Stimulated activated CD8-positive, alpha-beta memory T cell treated with anti-CD3 and anti-CD28 coated beads, Interleukin-15, amount 100 ng/mL, for 1 hour (primary cell): ENCODE results near the gene UBL5.
"Not testable (repeated sequence)": the region's sequence is repeated elsewhere in the genome, so short reads cannot be mapped to it uniquely, and the experiment has no call there.

ENCODE experiments used
- DNase-seq: peaks from one replicate; pipeline ENCODE4 v3.0.0-alpha.2; 2020; ENCODE audit warnings: low read depth

UBL5 gene

DNA sequence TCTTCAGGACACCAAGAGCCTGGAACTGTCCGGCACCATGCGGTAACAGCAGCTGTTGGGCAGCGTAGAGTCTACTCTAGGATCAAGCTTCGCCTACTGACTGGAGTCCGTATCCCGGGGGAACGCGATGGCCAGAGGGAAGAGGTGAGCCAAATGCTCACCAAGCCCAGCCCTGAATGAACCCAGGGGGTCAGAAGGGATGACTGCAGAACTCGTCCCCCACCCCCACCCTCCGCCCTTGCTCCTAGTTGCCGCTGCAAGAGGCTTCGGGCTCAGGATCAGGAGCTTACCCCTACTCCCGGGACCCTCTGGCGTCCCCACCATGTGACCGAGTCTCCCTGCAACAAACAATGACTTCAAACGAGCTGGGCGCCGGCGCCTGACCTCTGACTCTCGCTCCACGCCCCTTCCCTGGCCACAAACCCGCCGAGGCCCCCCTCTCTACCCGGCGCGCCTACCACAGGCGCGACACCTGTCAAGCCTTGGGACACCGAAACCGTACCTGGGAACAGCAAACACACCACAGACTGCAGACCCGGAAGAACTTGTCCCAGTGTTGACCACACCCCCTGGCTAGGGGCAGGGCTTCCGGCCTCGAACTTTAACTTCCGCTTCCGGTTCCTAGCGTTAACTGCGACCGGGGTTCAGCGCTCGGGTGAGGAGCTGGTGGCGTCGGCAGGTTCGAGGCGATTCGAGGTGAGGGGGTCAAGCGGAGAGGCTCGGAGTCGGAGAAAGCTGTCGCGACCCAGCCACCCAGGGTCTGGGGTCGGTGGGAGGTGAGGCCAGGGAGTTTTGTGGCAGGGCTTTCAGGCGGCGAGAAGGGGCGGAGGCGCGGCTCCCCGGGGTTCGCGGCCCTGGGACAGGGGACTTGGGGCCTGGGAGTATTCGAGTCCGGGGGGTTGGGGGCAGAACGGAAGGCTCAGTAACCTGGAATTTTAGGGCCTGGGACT lies at the start of gene UBL5:
Gene UBL5, plus strand, starts transcription at position 630 of the 950 bp plus-strand sequence. CDS start 420 bp downstream, outside the sequence.
- DNase-seq = peak; percentile 83

DNA sequence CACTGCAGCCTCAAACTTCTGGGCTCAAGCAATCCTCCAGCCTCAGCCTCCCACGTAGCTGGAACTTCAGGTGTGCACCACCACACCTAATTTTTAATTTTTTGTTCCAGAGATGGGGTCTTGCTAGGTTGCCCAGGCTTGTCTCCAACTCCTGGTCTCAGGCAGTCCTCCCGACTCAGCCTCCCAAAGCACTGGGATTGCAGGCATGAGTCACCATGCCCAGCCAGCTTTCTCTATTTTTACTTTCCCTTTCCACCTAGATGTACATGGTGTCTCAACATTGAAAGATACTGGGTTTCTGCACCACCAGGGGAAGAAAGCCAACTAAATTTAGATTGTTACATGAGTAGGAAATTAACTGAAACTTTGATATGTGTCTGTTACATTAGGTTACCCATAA lies 45.4 kb upstream of the UBL5 start:
- DNase-seq = no peak

- not testable (repeated sequence) for DNase-seq
Observed at GRCh38 chr19:9784163-9784496, 43.6 kb upstream of the UBL5 start.

DNA sequence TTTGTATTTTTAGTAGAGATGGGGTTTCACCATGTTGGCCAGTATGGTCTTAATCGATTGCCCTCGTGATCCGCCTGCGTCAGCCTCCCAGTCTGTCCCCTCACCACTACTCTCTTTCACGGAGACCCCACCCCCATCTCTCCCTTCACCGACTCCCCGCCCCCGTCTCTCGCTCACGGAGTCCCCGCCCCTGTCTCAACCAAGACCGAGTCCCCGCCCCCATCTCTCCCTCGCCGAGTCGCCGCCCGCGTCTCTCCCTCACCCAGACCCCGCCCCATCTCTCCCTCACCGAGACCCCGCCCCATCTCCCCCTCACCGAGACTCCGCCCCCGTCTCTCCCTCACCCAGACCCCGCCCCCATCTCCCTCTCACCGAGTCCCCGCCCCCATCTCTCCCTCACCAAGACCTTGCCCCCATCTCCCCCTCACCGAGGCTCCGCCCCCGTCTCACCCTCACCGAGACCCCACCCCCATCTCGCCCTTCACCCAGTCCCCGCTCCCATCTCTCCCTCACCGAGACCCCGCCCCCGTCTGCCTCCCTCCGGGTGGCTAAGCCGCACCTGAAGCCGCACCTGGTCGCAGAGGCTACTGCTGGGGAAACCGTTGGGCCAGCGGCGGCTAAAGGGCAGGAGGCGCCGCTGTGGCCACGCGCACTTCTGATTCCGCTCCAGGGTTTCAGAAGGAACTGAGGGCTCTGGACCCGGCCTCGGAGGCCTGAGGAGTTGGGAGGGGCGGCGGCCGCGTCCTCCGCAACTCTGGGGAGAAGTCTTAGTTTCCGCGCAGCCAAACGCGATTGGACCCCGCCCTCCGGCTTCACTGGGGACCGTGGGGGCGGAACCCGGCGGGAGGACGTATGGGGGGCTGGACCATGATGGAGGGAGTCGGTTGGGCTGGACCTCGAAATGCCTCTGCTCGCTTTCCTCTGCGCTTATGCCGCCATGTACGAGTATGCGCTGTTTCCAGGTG lies 42.1 kb upstream of the UBL5 start:
- DNase-seq = peak; percentile 98

- DNase-seq = no peak
Observed at GRCh38 chr19:9786342-9786741, 41.4 kb upstream of the UBL5 start.

- DNase-seq = no peak
Observed at GRCh38 chr19:9786819-9787218, 40.9 kb upstream of the UBL5 start.

- DNase-seq = not testable (repeated sequence)
Observed at GRCh38 chr19:9788604-9789003, 39.1 kb upstream of the UBL5 start.

- no peak for DNase-seq
Observed at GRCh38 chr19:9789066-9789465, 38.7 kb upstream of the UBL5 start.

DNA sequence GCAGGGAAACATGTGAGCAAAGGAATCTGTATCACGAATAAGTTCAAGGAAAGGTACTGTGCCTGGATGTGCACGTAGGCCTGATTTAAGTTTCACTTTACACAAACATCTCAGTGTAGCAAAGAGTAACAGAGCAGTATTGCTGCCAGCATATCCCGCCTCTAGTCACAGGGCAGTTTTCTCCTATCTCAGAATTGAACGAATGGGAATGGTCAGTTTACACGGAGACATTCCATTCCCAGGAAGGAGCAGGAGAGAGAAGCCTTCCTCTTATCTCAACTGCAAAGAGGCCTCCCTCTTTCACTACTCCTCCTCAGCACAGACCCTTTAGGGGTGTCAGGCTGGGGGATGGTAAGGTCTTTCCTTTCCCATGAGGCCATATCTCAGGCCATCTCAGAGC lies 38.1 kb upstream of the UBL5 start:
- DNase-seq = not testable (repeated sequence)

DNA sequence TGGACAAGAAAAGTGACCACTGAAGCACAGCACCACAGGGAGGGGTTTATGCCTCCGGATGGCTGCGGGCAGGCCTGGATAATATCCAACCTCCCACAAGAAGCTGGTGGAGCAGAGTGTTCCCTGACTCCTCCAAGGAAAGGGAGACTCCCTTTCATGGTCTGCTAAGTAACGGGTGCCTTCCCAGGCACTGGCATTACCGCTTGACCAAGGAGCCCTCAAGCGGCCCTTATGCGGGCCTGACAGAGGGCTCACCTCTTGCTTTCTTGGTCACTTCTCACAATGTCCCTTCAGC lies 36.7 kb upstream of the UBL5 start:
- not testable (repeated sequence) for DNase-seq

- peak; percentile 94 for DNase-seq
Observed at GRCh38 chr19:9791552-9792205, 36.0 kb upstream of the UBL5 start.

DNA sequence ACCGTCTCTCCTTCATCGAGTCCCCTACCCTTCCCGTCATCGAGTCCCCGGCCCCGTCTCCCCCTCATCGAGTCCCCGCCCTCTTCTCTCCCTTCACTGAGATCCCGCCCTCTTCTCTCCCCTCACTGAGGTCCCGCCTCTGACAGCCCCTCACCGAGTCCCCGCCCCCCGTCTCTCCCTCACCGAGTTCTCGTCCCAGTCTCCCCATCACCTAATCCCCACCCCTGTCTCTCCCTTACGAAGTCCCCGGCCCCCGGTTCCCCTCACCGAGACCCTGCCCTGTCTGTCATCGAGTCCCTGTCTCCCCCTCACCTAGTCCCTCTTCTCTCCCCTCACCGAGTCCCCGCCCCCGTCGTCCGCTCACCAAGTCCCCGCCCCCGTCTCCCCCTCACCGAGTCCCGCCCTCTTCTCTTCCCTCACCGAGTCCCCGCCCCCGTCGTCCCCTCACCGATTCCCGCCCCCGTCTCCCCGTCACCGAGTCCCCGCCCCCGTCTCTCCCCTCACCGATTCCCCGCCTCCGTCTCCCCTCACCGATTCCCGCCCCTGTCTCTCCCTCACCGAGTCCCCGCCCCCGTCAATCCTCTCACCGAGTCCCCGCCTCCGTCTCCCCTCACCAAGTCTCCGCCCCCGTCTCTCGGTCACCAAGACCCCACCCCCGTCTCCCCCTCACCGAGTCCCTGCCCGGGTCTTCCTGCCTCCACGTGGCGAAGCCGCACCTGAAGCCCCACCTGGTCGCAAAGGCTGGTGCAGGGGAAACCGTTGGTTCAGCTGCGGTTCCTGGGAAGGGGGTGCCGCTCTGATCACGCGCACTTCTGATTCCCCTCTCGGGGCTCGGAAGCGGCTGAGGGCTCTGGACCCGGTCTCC lies 35.3 kb upstream of the UBL5 start:
- peak; percentile 89 for DNase-seq

DNA sequence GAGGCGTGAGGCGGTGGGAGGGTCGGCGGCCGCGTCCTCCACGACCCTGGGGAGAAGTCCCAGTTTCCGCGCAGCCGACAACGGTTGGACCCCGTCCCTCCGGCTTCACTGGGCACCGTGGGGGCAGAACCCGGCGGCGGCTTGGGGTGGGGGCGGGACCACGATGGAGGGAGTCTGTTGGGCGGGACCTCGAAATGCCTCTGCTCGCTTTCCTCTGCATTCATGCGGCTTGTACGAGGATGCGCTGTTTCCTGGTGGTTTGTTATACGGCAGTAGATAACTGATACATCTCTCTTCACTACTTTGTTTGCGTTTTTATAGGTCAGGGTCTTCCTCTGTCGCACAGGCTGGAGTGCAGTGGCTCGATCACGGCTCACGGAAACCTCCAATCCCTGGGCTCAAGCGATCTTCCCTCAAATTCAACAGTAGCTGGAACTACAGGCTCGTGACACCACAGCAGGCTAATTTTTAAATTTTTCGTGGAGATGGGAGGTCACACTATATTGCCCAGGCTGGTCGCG lies 34.6 kb upstream of the UBL5 start:
- DNase-seq = peak; percentile 35

- peak; percentile 70 for DNase-seq
Observed at GRCh38 chr19:9796113-9796773, 31.5 kb upstream of the UBL5 start.

GRCh38 chr19:9797871-9798270 lies 29.8 kb upstream of the UBL5 start:
- no peak for DNase-seq

GRCh38 chr19:9799162-9799561 lies 28.6 kb upstream of the UBL5 start:
- no peak for DNase-seq

DNA sequence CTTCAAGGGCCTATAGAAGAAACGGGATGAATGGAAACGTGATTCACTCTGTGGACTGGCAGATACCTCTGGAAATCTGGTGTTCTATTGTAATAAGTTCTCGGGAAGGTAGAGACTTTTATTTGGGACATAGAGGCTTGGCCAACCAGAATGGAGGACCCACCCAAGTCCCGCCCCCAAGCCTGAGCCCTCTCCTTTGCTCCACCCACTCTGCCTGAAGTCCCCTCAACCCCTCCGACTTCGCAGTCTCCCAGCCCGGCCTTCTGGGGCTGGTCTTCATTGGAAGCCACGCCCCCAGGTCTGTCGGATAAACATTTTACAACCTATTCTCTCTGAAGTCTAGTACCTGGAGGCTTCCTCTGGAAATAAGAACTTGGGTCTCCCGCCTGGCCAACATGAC lies 25.7 kb upstream of the UBL5 start:
- DNase-seq = no peak

DNA sequence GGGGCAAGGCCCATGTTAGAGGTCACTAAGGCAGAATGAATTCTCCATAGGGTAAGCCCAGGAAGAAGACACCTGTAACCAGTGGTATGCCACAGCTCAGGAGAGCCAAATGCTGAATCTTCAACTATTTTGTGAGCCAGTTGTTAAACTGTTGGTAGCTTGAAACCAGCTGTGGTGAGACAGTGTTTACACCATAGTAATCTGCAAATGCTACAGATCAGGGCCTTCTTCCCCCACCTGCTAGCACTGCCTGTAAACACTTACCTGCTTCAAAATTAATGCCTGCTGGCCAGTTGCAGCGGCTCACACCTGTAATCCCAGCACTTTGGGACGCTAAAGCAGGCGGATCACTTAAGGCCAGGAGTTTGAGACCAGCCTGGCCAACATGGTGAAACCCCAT lies 20.9 kb upstream of the UBL5 start:
- no peak for DNase-seq

- DNase-seq = no peak
Observed at GRCh38 chr19:9808855-9809824, 18.6 kb upstream of the UBL5 start.
